Common myeloid progenitor, CD34-positive (primary cell): ENCODE results near the gene ARMC9.

Experiments used
- CTCF ChIA-PET: fragments of 350-600 bp; sonication (Branson Sonifier 250); formaldehyde crosslinking; loops from one replicate; lab custom pipeline; 2021; ENCODE audit warnings: antibody characterized with exemption; lab: Charles Lee
- POLR2A ChIA-PET: fragments of 350-600 bp; sonication (Branson Sonifier 250); formaldehyde crosslinking; loops from one replicate; lab custom pipeline; 2021; ENCODE audit warnings: antibody characterized with exemption; lab: Charles Lee
- DNase-seq, 3 donors: peaks; one replicate each; pipeline versions ENCODE4 v3.0.0 to v3.0.0-alpha.2; 2013
- H3K27ac ChIP-seq, 2 experiments: 1 replicate in 1 of 2; 2 replicates in 1 of 2; pipeline ENCODE4 v1.7.0; 2013; ENCODE audit warnings: inconsistent platforms in 2 of 2, low read length in 2 of 2, mild to moderate bottlenecking in 2 of 2, low read depth in 1 of 2, moderate library complexity in 1 of 2; ENCODE audit not compliant: severe bottlenecking in 2 of 2, insufficient read depth in 1 of 2, poor library complexity in 1 of 2
- H3K27me3 ChIP-seq, 5 experiments: replicated peaks in 2 of 5; 1 replicate in 3 of 5; 2 replicates in 2 of 5; pipeline versions ENCODE4 v1.6.1 to v1.7.0; 2013; ENCODE audit warnings: low read length in 4 of 5, mild to moderate bottlenecking in 2 of 5, moderate library complexity in 2 of 5, inconsistent platforms in 1 of 5; ENCODE audit not compliant: insufficient read depth in 5 of 5, control insufficient read depth in 4 of 5
- H3K36me3 ChIP-seq, 4 experiments: 1 replicate in 2 of 4; 2 replicates in 2 of 4; pipeline versions ENCODE4 v1.6.1 to v1.7.0; 2013; ENCODE audit warnings: low read length in 3 of 4, control low read depth in 1 of 4, mild to moderate bottlenecking in 1 of 4; ENCODE audit not compliant: control insufficient read depth in 4 of 4, insufficient read depth in 4 of 4
- H3K4me1 ChIP-seq, 4 experiments: 1 replicate in 3 of 4; 2 replicates in 1 of 4; pipeline versions ENCODE4 v1.6.1 to v1.7.1; 2013; ENCODE audit warnings: low read length in 3 of 4, mild to moderate bottlenecking in 3 of 4, control low read depth in 1 of 4, inconsistent platforms in 1 of 4, moderate library complexity in 1 of 4; ENCODE audit not compliant: control insufficient read depth in 4 of 4, insufficient read depth in 4 of 4; ENCODE audit errors: control extremely low read depth in 1 of 4
- H3K4me3 ChIP-seq, 7 experiments: 1 replicate in 4 of 7; 2 replicates in 3 of 7; pipeline versions ENCODE4 v1.5.1 to v1.7.0; 2013; ENCODE audit warnings: mild to moderate bottlenecking in 7 of 7, low read length in 6 of 7, moderate library complexity in 6 of 7, inconsistent platforms in 2 of 7, low read depth in 2 of 7, control low read depth in 1 of 7; ENCODE audit not compliant: insufficient read depth in 4 of 7, control insufficient read depth in 1 of 7; ENCODE audit errors: extremely low read depth in 1 of 7
- H3K9me3 ChIP-seq, 5 experiments: 1 replicate in 4 of 5; 2 replicates in 1 of 5; pipeline versions ENCODE4 v1.6.1 to v1.7.1; 2013; ENCODE audit warnings: low read length in 4 of 5, mild to moderate bottlenecking in 2 of 5, inconsistent platforms in 1 of 5, low read depth in 1 of 5, moderate library complexity in 1 of 5; ENCODE audit not compliant: control insufficient read depth in 4 of 5, insufficient read depth in 2 of 5; ENCODE audit errors: control extremely low read depth in 1 of 5
- WGBS: methylation state at CpG from one replicate; pipeline ENCODE4 v1.1.5; 2013; ENCODE audit not compliant: insufficient coverage; 5-methylcytosine and 5-hydroxymethylcytosine counted together

Gene ARMC9

DNA sequence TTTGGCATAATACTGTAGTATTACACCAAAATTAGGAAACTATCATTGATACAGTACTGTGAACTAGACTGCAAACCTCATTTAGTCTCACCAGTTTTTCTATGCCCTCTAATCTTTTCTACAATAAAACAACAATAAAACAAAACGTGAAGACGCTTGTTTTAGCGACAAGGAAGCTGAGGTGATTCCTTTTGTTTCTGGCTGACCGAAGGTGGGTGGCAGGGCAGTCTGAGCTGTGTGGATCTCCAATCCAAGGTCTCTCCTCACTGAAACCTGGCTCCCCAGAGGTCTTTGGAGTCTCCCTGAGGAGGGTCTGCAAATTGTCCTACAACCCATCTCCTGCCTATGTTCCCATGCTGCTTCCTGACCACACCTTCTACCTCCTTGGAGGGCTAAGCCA, 59.3 kb downstream of the ARMC9 start:
- 100% methylated on average over 4 of the region's 4 CpGs for WGBS
- Histone ChIP-seq H3K27me3 (no peaks in the 10 kb centered on the region), H3K36me3 (no peaks in the 10 kb centered on the region), H3K4me1 (no peaks in the 10 kb centered on the region), H3K27ac (no peak overlapping the region), H3K9me3 (no peaks in the 10 kb centered on the region), H3K4me3 (no peak overlapping the region)
- ChIA-PET CTCF (interaction anchor here (1.2 kb wide), 1 partner anchor 90 kb away, joined by 3 read pairs; no protein-coding TSS in a partner anchor), POLR2A (no interaction called here)
- no peak for DNase-seq

DNA sequence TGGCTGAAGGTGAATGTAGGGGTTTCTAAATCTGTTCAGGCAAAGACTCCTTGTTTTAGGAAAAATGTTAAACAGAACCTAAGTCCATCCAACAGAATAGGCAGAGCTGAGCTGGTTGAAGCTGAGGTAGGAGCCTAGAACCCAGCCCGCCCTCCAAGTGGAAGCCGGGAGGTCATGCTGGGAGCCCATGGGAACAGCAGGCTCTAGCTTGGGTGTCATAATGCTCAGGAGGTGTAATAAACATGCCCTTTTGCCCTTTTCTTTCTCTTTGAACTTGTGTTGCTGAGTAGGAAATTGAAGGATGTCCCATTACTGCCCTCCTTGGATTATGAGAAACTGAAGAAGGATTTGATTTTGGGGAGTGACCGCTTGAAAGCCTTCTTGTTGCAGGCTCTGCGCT, 60.3 kb downstream of the ARMC9 start:
- DNase-seq = no peak
- H3K27ac ChIP-seq = no peak overlapping the region
- H3K4me3 ChIP-seq = no peak overlapping the region
- no peaks in the 10 kb centered on the region for H3K9me3 ChIP-seq
- H3K4me1 ChIP-seq = no peaks in the 10 kb centered on the region
- POLR2A ChIA-PET = no interaction called here
- CTCF ChIA-PET = interaction anchor here (1.2 kb wide), 1 partner anchor 89 kb away, joined by 3 read pairs; no protein-coding TSS in a partner anchor
- 100% methylated on average over 4 of the region's 4 CpGs for WGBS
- no peaks in the 10 kb centered on the region for H3K27me3 ChIP-seq
- no peaks in the 10 kb centered on the region for H3K36me3 ChIP-seq

DNA sequence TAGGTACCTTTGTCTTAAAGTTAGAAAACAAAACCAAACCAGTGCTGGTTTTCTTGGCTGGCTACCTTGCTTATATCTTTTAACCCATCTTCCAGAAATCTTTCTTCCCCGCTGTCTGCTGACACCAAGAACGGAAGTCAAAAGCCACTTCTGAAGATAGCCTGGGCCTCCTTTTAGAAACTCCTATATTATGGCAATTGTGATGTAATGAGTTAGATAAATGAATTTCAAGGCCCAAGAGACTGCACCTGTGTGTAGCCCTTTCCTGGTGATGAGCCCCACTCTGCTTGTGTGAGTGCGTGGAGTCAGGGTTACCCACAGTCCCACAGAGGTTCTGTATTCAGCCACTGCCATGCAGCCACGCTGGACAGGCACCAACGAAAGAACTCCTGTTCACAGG, 60.7 kb downstream of the ARMC9 start:
- no peaks in the 10 kb centered on the region for H3K27me3 ChIP-seq
- no peaks in the 10 kb centered on the region for H3K4me1 ChIP-seq
- whole genome bisulfite sequencing = 99% methylated on average over 5 of the region's 5 CpGs
- H3K9me3 ChIP-seq = no peaks in the 10 kb centered on the region
- ChIA-PET CTCF (interaction anchor here (1.8 kb wide), 1 partner anchor 8 kb away, joined by 3 read pairs; no protein-coding TSS in a partner anchor), POLR2A (no interaction called here)
- no peak for DNase-seq
- H3K36me3 ChIP-seq = no peaks in the 10 kb centered on the region
- H3K4me3 ChIP-seq = no peak overlapping the region
- H3K27ac ChIP-seq = no peak overlapping the region

DNA sequence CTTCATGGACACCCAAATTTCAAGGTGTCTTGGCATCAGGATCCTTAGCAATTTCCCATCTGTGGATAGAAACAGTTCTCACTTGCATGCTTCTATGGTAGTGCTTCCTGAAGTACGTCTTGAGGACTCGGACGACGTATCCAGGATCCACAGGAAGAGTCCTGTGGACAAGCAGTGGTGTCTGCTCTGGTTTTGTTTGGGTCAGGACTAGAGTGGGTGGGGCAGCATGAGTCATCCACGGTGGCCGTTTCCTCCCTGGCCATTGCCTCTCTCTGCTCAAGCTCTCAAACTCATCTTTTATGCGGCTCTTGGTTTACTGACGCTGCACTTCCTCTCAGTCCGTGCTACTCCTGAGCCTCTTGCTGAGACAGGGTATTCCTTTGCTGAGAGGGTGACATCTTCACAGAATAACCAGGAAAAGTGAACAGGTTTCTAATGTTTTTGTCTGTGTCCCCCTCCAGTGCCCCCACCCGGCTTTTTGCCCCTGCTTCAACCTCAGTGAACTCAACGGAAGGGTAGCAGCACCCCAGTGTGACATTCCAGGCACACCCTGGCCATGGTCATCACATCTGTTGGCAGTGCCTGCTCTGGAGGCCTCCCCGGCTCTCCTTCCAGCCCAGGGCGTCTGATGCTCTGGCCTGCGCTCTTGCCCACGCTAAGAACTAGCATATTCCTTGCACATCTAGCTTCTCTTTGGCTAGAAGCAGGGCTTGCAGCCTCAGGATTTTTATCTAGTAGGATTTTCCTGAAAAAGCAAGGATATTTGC, 62.2 kb downstream of the ARMC9 start:
- no peak overlapping the region for H3K27ac ChIP-seq
- no peak overlapping the region for H3K4me3 ChIP-seq
- POLR2A ChIA-PET = no interaction called here
- CTCF ChIA-PET = interaction anchor here (1.0 to 1.8 kb wide), 2 partner anchors 10 to 33 kb away, joined by 3 read pairs; no protein-coding TSS in a partner anchor
- no peak for DNase-seq
- H3K9me3 ChIP-seq = no peaks in the 10 kb centered on the region
- H3K36me3 ChIP-seq = no peaks in the 10 kb centered on the region
- no peaks in the 10 kb centered on the region for H3K4me1 ChIP-seq
- no peaks in the 10 kb centered on the region for H3K27me3 ChIP-seq
- 90% methylated on average over 15 of the region's 15 CpGs for WGBS

DNA sequence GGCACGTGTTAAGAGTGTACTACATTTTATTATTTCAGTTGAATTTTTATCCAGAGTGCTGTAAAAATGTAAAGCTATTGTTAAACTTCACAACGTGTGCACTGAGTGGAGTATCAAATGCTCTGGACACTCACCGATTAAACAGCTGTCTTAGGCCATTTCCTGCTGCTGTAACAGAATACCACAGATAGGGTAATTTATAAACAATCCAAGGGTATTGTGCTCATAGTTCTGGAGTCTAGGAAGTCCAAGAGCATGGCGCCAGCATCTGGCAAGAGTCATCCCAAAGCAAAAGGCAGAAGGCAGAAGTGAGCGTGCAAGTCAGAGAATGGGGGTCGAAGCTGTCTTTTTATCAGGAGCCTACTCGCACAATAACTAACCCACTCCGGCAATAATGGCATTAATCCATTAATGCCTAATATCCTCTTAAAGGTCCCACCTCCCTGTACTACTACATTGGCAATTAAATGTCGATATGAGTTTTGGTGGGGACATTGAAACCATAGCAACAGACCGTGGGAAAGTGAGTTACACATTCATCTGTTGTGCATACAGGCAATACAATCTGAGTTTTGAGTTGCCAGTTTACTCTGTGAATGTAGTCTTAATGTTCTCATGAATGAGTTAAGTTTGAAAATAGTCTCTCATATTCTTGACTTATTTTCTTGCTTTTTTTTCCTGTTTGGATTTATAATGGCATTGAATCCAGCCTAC, 64.8 kb downstream of the ARMC9 start:
- H3K9me3 ChIP-seq = no peaks in the 10 kb centered on the region
- no peaks in the 10 kb centered on the region for H3K27me3 ChIP-seq
- H3K4me3 ChIP-seq = no peak overlapping the region
- DNase-seq = no peak
- ChIA-PET POLR2A (no interaction called here), CTCF (interaction anchor here (1.5 to 1.6 kb wide), 2 partner anchors 9 to 11 kb away, joined by 3 to 4 read pairs; no protein-coding TSS in a partner anchor)
- H3K27ac ChIP-seq = no peak overlapping the region
- no peaks in the 10 kb centered on the region for H3K36me3 ChIP-seq
- H3K4me1 ChIP-seq = no peaks in the 10 kb centered on the region
- 100% methylated on average over 8 of the region's 10 CpGs for WGBS

DNA sequence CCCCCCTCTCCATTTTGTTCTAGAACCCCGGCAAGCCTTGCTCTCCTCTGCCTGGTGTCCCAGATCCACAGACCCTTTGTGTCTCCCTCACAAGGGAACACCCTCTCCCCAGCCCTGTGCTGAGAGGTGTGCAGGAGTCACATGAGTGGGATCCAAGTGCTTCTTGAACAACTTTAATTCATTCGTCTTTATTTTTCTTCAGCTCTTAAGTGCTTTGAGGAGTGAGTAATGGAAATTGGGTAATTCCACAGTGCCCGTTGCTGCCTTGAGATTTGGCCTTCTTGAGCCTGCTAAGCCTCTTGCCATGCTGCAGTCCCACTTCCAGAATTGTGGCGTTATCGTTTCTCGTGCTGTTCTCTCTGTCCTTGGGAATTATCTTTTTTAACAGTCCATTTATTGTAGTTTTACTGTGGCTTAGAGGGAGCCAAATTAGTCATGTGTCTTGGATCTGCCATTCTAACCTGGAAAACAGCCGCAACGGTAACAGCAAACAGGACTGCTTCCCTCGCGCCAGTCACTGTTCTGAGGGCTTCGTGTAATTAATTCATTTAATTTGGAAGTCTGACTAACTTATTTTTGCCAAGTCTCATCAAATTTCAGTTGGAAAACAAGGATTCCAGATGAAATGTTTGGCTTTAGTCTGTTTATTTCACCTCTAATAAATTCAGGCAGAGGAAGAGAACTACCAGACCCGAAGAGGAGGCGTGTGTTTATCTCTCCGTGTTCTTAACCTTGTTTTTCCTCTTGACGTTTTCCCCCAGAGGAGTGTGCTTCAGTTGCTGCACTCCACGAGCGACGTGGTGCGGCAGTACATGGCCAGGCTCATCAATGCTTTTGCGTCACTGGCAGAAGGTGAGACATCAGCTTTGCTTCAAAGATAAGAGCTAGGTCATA, 72.0 kb downstream of the ARMC9 start:
- Histone ChIP-seq H3K36me3 (no peaks in the 10 kb centered on the region), H3K4me1 (no peaks in the 10 kb centered on the region), H3K9me3 (no peaks in the 10 kb centered on the region), H3K27me3 (no peaks in the 10 kb centered on the region), H3K27ac (no peak overlapping the region), H3K4me3 (no peak overlapping the region)
- ChIA-PET CTCF (interaction anchor here (1.5 kb wide), 1 partner anchor 26 kb away, joined by 3 read pairs; no protein-coding TSS in a partner anchor), POLR2A (no interaction called here)
- WGBS = 97% methylated on average over 16 of the region's 20 CpGs
- no peak for DNase-seq
